ENCODE results near the gene MAN1A2. TPM values are rescaled to one million over a fixed set of nuclear protein-coding genes. Genes with fewer than 3 reads are reported as not detected.
"Not testable (repeated sequence)": the region's sequence is repeated elsewhere in the genome, so short reads cannot be mapped to it uniquely, and the experiment has no call there.

The MAN1A2 gene
- total RNA-seq, 1 experiment from 2014 or later, result 38.1 TPM

GRCh38 chr1:117475495-117475894 lies 108.2 kb downstream of the MAN1A2 start:
- H2AFZ ChIP-seq (ENCODE audit: low read depth, low read length, poor library complexity, severe bottlenecking); RAD21 ChIA-PET (ENCODE audit: low non-redundant PET in 1 of 2, low total read pairs in 2 of 2, uncharacterized antibody in 2 of 2, unreplicated experiment in 2 of 2); H4K20me1 ChIP-seq (ENCODE audit: insufficient read depth); H3K9me3 ChIP-seq (ENCODE audit: control insufficient read depth in 1 of 2, insufficient read depth in 1 of 2, low read depth in 1 of 2, low read length in 2 of 2); H3K36me3 ChIP-seq (ENCODE audit: control insufficient read depth in 1 of 2, insufficient read depth in 2 of 2, low read length in 2 of 2); DNase-seq (ENCODE audit: low read depth, low spot score); H3K79me2 ChIP-seq (ENCODE audit: insufficient read depth, low read length); CTCF ChIA-PET; H3K4me1 ChIP-seq (ENCODE audit: control insufficient read depth in 1 of 2, insufficient read depth in 2 of 2, low read length in 2 of 2); H3K9ac ChIP-seq (ENCODE audit: low read length); POLR2A ChIA-PET; BruUV-seq (replicated peaks); H3K27me3 ChIP-seq (ENCODE audit: insufficient read depth, low read length); H3K4me2 ChIP-seq (ENCODE audit: low read length); H3K27ac ChIP-seq (ENCODE audit: low read depth, low read length); H3K9me2 ChIP-seq (ENCODE audit: insufficient read depth); H3K4me3 ChIP-seq (replicated peaks in 1 of 2; ENCODE audit: low read depth in 1 of 2, low read length in 2 of 2); intact Hi-C loops (cut with micrococcal nuclease); ATAC-seq: not testable (repeated sequence)

- ATAC-seq, result no peak
- ChIA-PET CTCF (no interaction called here), POLR2A (no interaction called here), RAD21 (ENCODE audit: low non-redundant PET in 1 of 2, low total read pairs in 2 of 2, uncharacterized antibody in 2 of 2, unreplicated experiment in 2 of 2) (no interaction called here)
- no TSS peak for BruUV-seq (replicated peaks)
- Histone ChIP-seq H2AFZ (ENCODE audit: low read depth, low read length, poor library complexity, severe bottlenecking) (no peak overlapping the region), H4K20me1 (ENCODE audit: insufficient read depth) (no peaks in the 10 kb centered on the region), H3K4me3 (replicated peaks in 1 of 2; ENCODE audit: low read depth in 1 of 2, low read length in 2 of 2) (no peak overlapping the region), H3K9ac (ENCODE audit: low read length) (no peak overlapping the region), H3K36me3 (ENCODE audit: control insufficient read depth in 1 of 2, insufficient read depth in 2 of 2, low read length in 2 of 2) (no peaks in the 10 kb centered on the region), H3K4me1 (ENCODE audit: control insufficient read depth in 1 of 2, insufficient read depth in 2 of 2, low read length in 2 of 2) (no peaks in the 10 kb centered on the region), H3K9me3 (ENCODE audit: control insufficient read depth in 1 of 2, insufficient read depth in 1 of 2, low read depth in 1 of 2, low read length in 2 of 2) (no peaks in the 10 kb centered on the region), H3K9me2 (ENCODE audit: insufficient read depth) (no peaks in the 10 kb centered on the region), H3K4me2 (ENCODE audit: low read length) (no peak overlapping the region), H3K27ac (ENCODE audit: low read depth, low read length) (no peak overlapping the region), H3K27me3 (ENCODE audit: insufficient read depth, low read length) (no peaks in the 10 kb centered on the region), H3K79me2 (ENCODE audit: insufficient read depth, low read length) (no peaks in the 10 kb centered on the region)
- TF ChIP-seq JUND (IDR thresholded peaks at IDR 0.05), result no peak
- TF ChIP-seq SRF (IDR thresholded peaks at IDR 0.05; ENCODE audit: low read depth), result no peak
- no peak for TF ChIP-seq EZH2 (IDR thresholded peaks at IDR 0.05)
- TF ChIP-seq CTCF (IDR thresholded peaks at IDR 0.05 in 2 of 3, conservative IDR thresholded peaks at IDR 0.05 in 1 of 3; ENCODE audit: borderline replicate concordance in 1 of 3, insufficient read depth in 1 of 3, low read depth in 2 of 3, low read length in 2 of 3), result no peak
- TF ChIP-seq ELF1 (IDR thresholded peaks at IDR 0.05; ENCODE audit: borderline replicate concordance, low read depth), result no peak
- TF ChIP-seq YY1 (IDR thresholded peaks at IDR 0.05; ENCODE audit: extremely low read depth, insufficient replicate concordance, low read depth, low read length), result no peak
- TF ChIP-seq EGR1 (IDR thresholded peaks at IDR 0.05; ENCODE audit: low read depth), result no peak
- no peak for TF ChIP-seq CEBPB (IDR thresholded peaks at IDR 0.05; ENCODE audit: low read depth)
- TF ChIP-seq ZFX (IDR thresholded peaks at IDR 0.05), result no peak
- TF ChIP-seq MAX (IDR thresholded peaks at IDR 0.05), result no peak
- no peak for TF ChIP-seq SIN3A (IDR thresholded peaks at IDR 0.05; ENCODE audit: low read depth)
- TF ChIP-seq TCF7L2 (IDR thresholded peaks at IDR 0.05; ENCODE audit: borderline replicate concordance, extremely low read depth, insufficient read depth, insufficient read length), result no peak
- intact Hi-C loops (cut with micrococcal nuclease), result no loop called here
- DNase-seq (ENCODE audit: low read depth, low spot score), result no peak
Observed at GRCh38 chr1:117479086-117479485, 111.8 kb downstream of the MAN1A2 start.

Measured in HCT116 (cell line).